ENCODE measurements around the gene RNF8. TPM values are rescaled to one million over a fixed set of nuclear protein-coding genes. Genes with fewer than 3 reads are reported as not detected.

RNF8 gene
- total RNA-seq, 1 donor from 2014 or later = 34.2 TPM

DNA sequence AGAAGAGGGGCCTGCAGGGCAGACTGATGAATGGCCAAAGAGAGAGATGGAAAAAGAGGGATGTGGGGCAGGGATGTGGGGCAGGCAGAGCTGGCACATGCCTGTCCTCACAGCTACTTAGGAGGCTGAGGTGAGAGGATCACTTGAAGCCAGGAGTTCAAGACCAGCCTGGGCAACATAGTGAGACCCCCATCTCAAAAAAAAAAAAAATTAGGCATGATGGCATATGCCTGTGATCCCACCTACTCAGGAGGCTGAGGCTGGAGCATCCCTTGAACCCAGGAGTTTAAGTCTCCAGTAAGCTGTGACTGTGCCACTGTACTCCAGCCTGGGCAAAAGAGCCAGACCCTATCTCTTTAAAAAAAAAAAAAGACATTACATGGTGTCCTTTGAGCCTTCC lies 34.8 kb downstream of the RNF8 start:
- no peaks in the 10 kb centered on the region for H3K27me3 Mint-ChIP-seq
- H3K4me3 Mint-ChIP-seq (ENCODE audit: low read depth) = no peak overlapping the region
- DNase-seq (ENCODE audit: low spot score, unreplicated experiment) = no peak
- peaks cover 3% of the 10 kb centered on the region for H3K36me3 Mint-ChIP-seq (ENCODE audit: insufficient read depth)
- no peak overlapping the region for H3K27ac Mint-ChIP-seq
- no peaks in the 10 kb centered on the region for H3K4me1 Mint-ChIP-seq (ENCODE audit: low read depth)
- TF ChIP-seq, protein P1, sequence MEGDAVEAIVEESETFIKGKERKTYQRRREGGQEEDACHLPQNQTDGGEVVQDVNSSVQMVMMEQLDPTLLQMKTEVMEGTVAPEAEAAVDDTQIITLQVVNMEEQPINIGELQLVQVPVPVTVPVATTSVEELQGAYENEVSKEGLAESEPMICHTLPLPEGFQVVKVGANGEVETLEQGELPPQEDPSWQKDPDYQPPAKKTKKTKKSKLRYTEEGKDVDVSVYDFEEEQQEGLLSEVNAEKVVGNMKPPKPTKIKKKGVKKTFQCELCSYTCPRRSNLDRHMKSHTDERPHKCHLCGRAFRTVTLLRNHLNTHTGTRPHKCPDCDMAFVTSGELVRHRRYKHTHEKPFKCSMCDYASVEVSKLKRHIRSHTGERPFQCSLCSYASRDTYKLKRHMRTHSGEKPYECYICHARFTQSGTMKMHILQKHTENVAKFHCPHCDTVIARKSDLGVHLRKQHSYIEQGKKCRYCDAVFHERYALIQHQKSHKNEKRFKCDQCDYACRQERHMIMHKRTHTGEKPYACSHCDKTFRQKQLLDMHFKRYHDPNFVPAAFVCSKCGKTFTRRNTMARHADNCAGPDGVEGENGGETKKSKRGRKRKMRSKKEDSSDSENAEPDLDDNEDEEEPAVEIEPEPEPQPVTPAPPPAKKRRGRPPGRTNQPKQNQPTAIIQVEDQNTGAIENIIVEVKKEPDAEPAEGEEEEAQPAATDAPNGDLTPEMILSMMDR (IDR thresholded peaks at IDR 0.05; ENCODE audit: unreplicated experiment) = no peak
- H3K9me3 Mint-ChIP-seq (ENCODE audit: low read depth) = no peaks in the 10 kb centered on the region

DNA sequence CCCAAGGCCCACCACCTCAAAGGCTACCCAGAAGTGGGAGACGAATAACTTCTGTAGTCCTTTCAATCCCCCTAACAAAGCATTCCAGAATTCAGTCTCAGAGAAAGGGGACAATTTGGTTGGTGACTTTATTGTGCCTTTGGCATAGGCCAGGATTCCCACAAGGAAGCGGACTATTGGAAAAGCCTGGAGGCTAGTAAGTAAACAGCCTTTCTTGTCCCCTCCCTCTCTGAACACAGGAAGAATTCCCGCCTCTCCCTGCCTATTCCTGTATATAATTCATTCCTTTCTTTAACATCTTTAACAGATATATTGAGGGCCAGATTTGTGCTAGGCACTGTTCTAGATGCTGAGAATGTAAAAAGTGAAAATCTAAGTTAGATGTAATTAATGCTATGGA lies 36.1 kb downstream of the RNF8 start:
- H3K4me1 Mint-ChIP-seq (ENCODE audit: low read depth) = no peaks in the 10 kb centered on the region
- no peaks in the 10 kb centered on the region for H3K9me3 Mint-ChIP-seq (ENCODE audit: low read depth)
- TF ChIP-seq, protein P1 (IDR thresholded peaks at IDR 0.05; ENCODE audit: unreplicated experiment) = no peak
- no peak overlapping the region for H3K27ac Mint-ChIP-seq
- no peaks in the 10 kb centered on the region for H3K27me3 Mint-ChIP-seq
- no peak for DNase-seq (ENCODE audit: low spot score, unreplicated experiment)
- peaks cover 5% of the 10 kb centered on the region for H3K36me3 Mint-ChIP-seq (ENCODE audit: insufficient read depth)
- H3K4me3 Mint-ChIP-seq (ENCODE audit: low read depth) = no peak overlapping the region

DNA sequence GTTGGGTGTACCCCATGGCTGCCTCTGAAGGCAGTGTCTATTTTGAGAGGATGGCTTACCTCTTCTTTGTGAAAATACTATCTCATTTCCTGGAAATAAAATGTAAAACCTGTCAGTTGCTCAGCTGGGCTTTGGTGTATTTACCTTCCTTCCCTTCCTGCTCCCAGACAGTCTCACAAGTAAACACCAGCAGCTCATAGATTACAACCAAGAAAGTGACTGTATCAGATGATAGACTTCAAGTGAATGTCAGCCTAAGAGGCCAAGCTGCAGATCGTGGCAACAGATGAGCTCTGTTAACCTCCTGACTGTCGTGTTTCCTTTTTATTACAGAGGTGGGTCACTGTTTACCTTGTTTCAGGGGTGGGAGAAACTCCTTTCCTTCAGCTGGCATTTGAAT lies 37.3 kb downstream of the RNF8 start:
- TF ChIP-seq, protein P1 (IDR thresholded peaks at IDR 0.05; ENCODE audit: unreplicated experiment) = no peak
- Mint-ChIP-seq H3K9me3 (ENCODE audit: low read depth) (no peaks in the 10 kb centered on the region), H3K4me3 (ENCODE audit: low read depth) (no peak overlapping the region), H3K27ac (no peak overlapping the region), H3K27me3 (no peaks in the 10 kb centered on the region), H3K4me1 (ENCODE audit: low read depth) (no peaks in the 10 kb centered on the region), H3K36me3 (ENCODE audit: insufficient read depth) (peaks cover 5% of the 10 kb centered on the region)
- DNase-seq (ENCODE audit: low spot score, unreplicated experiment) = no peak

DNA sequence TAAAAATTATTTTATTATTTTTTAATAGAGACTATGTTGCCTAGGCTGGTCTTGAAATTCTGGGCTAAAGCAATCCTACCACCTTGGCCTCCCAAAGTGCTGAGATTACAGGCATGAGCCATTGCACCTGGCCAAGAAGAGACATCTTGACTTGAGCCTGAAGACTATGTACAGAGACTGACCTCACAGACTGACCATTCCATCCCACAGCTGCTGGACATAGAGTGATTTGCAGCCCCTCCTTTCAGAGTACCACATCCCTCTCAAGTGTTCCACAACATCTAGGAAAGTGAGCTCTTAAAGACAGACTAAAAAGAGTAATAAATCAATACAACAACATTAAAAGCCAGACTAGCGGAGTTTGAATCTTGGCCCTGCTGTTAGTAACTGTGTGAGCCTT lies 39.0 kb downstream of the RNF8 start:
- no peak for DNase-seq (ENCODE audit: low spot score, unreplicated experiment)
- no peaks in the 10 kb centered on the region for H3K9me3 Mint-ChIP-seq (ENCODE audit: low read depth)
- H3K27ac Mint-ChIP-seq = no peak overlapping the region
- TF ChIP-seq, protein P1 (IDR thresholded peaks at IDR 0.05; ENCODE audit: unreplicated experiment) = no peak
- H3K36me3 Mint-ChIP-seq (ENCODE audit: insufficient read depth) = peaks cover 5% of the 10 kb centered on the region
- H3K4me3 Mint-ChIP-seq (ENCODE audit: low read depth) = no peak overlapping the region
- H3K4me1 Mint-ChIP-seq (ENCODE audit: low read depth) = no peaks in the 10 kb centered on the region
- H3K27me3 Mint-ChIP-seq = no peaks in the 10 kb centered on the region

DNA sequence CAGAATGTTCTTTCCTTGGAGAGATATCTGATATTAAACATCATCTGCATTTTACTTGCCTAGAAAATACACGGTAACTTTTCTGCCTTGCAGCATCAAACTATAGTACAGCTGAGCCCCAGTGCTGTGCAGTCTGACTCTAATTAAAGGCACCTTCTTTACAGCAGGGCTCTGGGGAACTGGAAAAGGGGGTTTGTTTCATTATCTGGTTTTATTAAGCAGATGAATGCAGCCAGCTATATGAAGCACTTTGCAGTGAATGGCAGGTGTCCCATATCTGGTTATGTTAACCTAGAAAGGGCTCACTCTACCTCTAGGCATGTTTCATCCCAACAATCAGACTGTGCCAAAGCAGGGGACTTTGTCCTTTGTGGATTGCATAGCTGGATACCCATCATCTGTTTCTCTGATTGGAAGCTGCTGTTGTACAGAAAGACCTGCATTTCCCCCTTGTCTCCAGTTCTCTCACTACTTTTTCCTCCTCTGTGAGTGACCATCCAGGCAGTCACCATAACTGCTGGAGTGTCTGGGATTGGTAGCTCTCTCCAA lies 39.7 kb downstream of the RNF8 start:
- H3K4me1 Mint-ChIP-seq (ENCODE audit: low read depth) = no peaks in the 10 kb centered on the region
- H3K9me3 Mint-ChIP-seq (ENCODE audit: low read depth) = no peaks in the 10 kb centered on the region
- peaks cover 5% of the 10 kb centered on the region for H3K36me3 Mint-ChIP-seq (ENCODE audit: insufficient read depth)
- peak overlapping the region; percentile 41 for H3K27ac Mint-ChIP-seq
- H3K27me3 Mint-ChIP-seq = no peaks in the 10 kb centered on the region
- no peak overlapping the region for H3K4me3 Mint-ChIP-seq (ENCODE audit: low read depth)
- TF ChIP-seq, protein P1 (IDR thresholded peaks at IDR 0.05; ENCODE audit: unreplicated experiment) = no peak
- DNase-seq (ENCODE audit: low spot score, unreplicated experiment) = no peak
